Nephron (organoid): ENCODE measurements around the gene SMLR1.

ENCODE experiments used
- H3K27ac Mint-ChIP-seq, 3 experiments: 2 replicates each; pipeline ENCODE4 v1.8.0; 2020; ENCODE audit warnings: mixed read lengths in 3 of 3, mild to moderate bottlenecking in 2 of 3, moderate library complexity in 1 of 3
- H3K27me3 Mint-ChIP-seq: 2 replicates; pipeline ENCODE4 v1.8.0; 2021; ENCODE audit warnings: low read depth, mild to moderate bottlenecking, moderate library complexity, mixed read lengths
- H3K36me3 Mint-ChIP-seq: 2 replicates; pipeline ENCODE4 v1.8.0; 2020; ENCODE audit warnings: low read depth, mixed read lengths
- H3K4me1 Mint-ChIP-seq: 2 replicates; pipeline ENCODE4 v1.8.0; 2020; ENCODE audit warnings: mixed read lengths
- H3K4me3 Mint-ChIP-seq, 3 experiments: 2 replicates each; pipeline ENCODE4 v1.8.0; 2020; ENCODE audit warnings: mild to moderate bottlenecking in 3 of 3, mixed read lengths in 3 of 3, moderate library complexity in 2 of 3
- H3K9me3 Mint-ChIP-seq: 2 replicates; pipeline ENCODE4 v1.8.0; 2020; ENCODE audit warnings: mixed read lengths
- TF ChIP-seq, protein P1 (sequence below), 3 experiments: fragments of 200-600 bp; sonication (generic); IDR thresholded peaks; one replicate each; pipeline ENCODE4 v1.5.0; 2021; ENCODE audit warnings: antibody characterized with exemption in 3 of 3; ENCODE audit not compliant: unreplicated experiment in 3 of 3

Gene SMLR1

DNA sequence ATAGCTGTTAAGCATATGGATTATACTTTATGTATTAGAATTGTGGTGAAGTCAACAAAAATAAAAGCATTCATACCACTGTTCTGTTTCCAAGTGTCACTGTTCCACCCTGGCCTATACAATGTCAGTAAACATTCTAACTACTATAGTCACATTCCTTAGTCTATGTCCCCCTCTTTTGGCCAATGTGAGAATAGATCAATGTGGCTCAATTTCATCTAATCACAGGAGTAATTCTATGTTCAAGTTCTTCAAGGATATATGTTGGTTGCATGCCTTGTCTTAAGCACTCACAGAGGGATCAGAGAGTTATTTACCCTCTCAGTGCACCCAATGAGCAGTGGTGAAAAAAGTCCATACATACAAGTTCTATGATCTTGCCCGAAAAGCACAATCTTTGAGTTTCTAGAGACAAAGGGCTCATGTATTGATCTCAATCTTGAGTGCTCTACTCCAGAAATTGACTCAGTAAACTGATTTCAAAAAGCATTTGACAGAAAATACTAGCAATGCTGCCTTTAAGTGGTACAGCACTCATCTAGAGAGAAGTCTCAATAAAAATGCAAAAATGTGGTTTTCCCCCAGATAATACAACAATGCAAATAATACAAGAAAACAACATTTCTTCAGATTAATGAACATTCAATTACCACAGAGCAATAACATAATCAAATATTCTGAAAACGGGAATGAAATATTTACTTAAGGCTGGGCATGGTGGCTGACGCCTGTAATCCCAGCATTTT lies 16.5 kb downstream of the SMLR1 start:
- peaks cover 12% of the 10 kb centered on the region for H3K36me3 Mint-ChIP-seq
- no peaks in the 10 kb centered on the region for H3K27me3 Mint-ChIP-seq
- no peaks in the 10 kb centered on the region for H3K9me3 Mint-ChIP-seq
- H3K4me3 Mint-ChIP-seq = no peak overlapping the region
- peak overlapping the region in 2 of 3 experiments; percentile 9 to 13 for H3K27ac Mint-ChIP-seq
- TF ChIP-seq, protein P1, sequence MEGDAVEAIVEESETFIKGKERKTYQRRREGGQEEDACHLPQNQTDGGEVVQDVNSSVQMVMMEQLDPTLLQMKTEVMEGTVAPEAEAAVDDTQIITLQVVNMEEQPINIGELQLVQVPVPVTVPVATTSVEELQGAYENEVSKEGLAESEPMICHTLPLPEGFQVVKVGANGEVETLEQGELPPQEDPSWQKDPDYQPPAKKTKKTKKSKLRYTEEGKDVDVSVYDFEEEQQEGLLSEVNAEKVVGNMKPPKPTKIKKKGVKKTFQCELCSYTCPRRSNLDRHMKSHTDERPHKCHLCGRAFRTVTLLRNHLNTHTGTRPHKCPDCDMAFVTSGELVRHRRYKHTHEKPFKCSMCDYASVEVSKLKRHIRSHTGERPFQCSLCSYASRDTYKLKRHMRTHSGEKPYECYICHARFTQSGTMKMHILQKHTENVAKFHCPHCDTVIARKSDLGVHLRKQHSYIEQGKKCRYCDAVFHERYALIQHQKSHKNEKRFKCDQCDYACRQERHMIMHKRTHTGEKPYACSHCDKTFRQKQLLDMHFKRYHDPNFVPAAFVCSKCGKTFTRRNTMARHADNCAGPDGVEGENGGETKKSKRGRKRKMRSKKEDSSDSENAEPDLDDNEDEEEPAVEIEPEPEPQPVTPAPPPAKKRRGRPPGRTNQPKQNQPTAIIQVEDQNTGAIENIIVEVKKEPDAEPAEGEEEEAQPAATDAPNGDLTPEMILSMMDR (IDR thresholded peaks at IDR 0.05; ENCODE audit: unreplicated experiment in 3 of 3) = peak; percentile 49 to 70 (median 53)
- H3K4me1 Mint-ChIP-seq = peaks cover 38% of the 10 kb centered on the region

DNA sequence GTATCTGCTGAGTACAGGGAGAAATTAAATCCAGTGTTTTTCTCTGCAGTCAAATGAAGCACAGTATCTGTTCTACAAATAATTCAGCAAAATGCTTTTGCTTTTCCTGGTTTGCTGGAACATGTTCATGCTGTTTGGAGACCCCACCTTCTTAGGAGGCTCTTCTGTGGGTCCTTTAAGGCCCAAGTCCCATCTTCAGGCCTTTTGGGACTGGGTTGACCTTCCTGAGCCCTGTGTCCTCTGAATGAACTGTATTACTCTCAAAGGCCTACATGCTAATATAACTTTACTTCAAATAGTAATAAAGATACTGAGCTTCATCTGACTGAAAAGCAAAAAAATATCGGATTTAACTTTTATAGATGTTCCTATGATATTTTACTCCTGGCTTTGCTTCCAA lies 19.3 kb downstream of the SMLR1 start:
- Mint-ChIP-seq H3K27ac (peak overlapping the region; percentile 63 to 95 (median 87)), H3K27me3 (no peaks in the 10 kb centered on the region), H3K4me3 (no peak overlapping the region), H3K4me1 (peaks cover 29% of the 10 kb centered on the region), H3K36me3 (peaks cover 3% of the 10 kb centered on the region), H3K9me3 (no peaks in the 10 kb centered on the region)
- TF ChIP-seq, protein P1 (IDR thresholded peaks at IDR 0.05; ENCODE audit: unreplicated experiment in 3 of 3) = no peak

DNA sequence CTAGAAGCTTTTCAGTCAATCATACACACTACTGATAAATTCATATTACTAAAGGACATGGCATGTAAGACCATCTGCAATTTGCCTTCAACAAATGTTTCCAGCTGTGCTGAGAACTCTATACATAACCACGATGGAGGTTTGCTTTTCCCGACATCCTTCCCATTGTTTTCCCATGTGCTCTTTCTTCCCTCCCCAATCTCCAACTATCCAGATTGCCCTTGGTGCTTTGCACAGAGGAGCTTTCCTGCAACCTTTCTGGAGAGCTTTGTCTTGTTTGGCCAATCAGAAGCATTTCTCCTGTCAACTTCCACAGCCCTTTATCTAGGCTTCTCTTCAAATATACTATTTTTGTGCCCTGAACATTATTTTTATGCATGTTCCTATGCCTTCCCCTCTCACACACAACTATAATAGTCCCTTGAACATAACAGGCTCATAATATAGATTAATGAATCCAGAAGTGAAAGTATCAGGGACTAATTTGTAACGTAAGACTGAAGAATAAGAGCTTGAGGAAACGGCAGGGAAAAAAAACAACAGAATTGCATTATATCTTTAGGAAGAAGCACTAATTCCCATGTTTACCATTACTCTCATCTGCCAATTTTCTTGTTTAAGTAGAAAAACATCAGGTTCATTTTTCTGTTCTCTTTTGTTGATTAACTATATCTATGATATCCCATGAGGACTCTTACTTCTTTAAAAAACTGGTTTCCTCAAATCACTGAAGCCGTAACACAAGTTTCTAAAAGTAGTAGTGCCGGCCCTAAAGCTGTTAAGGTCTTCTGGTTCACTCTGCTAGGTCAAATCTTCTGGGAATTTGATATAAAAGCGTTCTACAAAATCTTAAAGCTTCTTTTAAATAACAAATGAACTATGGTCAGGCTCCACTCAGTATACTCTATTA lies 20.1 kb downstream of the SMLR1 start:
- H3K4me3 Mint-ChIP-seq = no peak overlapping the region
- peaks cover 30% of the 10 kb centered on the region for H3K4me1 Mint-ChIP-seq
- TF ChIP-seq, protein P1 (IDR thresholded peaks at IDR 0.05; ENCODE audit: unreplicated experiment in 3 of 3) = no peak
- H3K27ac Mint-ChIP-seq = peak overlapping the region; percentile 70 to 95 (median 87)
- peaks cover 3% of the 10 kb centered on the region for H3K36me3 Mint-ChIP-seq
- no peaks in the 10 kb centered on the region for H3K27me3 Mint-ChIP-seq
- no peaks in the 10 kb centered on the region for H3K9me3 Mint-ChIP-seq

DNA sequence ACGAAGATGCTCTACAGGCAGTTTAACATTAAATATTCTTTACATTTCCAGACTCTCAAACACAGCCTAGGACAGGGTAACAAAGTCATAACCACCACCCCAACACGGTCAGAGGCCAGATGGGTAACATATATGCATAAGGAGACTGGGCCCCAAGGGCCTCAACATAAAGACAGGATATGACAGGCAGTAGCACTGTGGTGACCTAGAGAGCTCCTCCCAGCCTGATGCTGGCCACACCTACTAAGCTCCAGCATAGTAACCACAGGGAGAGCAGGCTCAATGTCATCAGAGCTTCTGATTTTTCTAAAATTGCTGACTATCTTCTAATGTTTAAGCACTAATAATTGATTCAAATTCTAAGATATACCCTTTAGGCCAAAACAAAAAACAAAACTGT lies 21.7 kb downstream of the SMLR1 start:
- no peak overlapping the region for H3K27ac Mint-ChIP-seq
- no peaks in the 10 kb centered on the region for H3K9me3 Mint-ChIP-seq
- peaks cover 8% of the 10 kb centered on the region for H3K36me3 Mint-ChIP-seq
- H3K4me3 Mint-ChIP-seq = no peak overlapping the region
- H3K4me1 Mint-ChIP-seq = peaks cover 40% of the 10 kb centered on the region
- H3K27me3 Mint-ChIP-seq = no peaks in the 10 kb centered on the region
- TF ChIP-seq, protein P1 (IDR thresholded peaks at IDR 0.05; ENCODE audit: unreplicated experiment in 3 of 3) = no peak

DNA sequence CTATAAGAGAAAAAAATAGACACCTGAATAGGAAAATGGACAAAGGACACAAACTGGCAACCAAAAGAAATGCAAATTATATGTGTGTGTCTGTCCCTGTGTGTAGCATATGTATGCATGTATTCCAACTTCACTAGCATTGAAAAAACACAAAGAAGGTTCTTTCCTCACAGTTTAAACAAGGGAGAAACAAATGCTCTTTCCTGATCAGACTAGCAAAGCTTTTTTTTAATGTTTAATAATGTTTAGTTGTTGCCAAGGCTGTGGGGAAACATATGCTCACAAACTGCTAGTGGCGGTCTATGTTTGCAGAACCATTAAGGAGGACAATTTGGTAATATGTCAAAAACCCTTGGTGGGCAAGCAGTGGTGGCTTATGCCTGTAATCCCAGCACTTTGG lies 22.4 kb downstream of the SMLR1 start:
- H3K27ac Mint-ChIP-seq = no peak overlapping the region
- no peak overlapping the region for H3K4me3 Mint-ChIP-seq
- peaks cover 13% of the 10 kb centered on the region for H3K36me3 Mint-ChIP-seq
- H3K9me3 Mint-ChIP-seq = no peaks in the 10 kb centered on the region
- H3K27me3 Mint-ChIP-seq = no peaks in the 10 kb centered on the region
- TF ChIP-seq, protein P1 (IDR thresholded peaks at IDR 0.05; ENCODE audit: unreplicated experiment in 3 of 3) = no peak
- peaks cover 44% of the 10 kb centered on the region for H3K4me1 Mint-ChIP-seq
